GM23248 (cell line): ENCODE measurements around the gene TJP3. TPM values are rescaled to one million over a fixed set of nuclear protein-coding genes. Genes with fewer than 3 reads are reported as not detected.

Source experiments
- DNase-seq: peaks from one replicate; pipeline ENCODE4 v3.0.0-alpha.2; 2015
- H2AFZ ChIP-seq: fragments of 200-600 bp; sonication (generic); 2 replicates; pipeline ENCODE4 v1.6.1; 2016; ENCODE audit warnings: antibody characterized with exemption
- H3F3A ChIP-seq: fragments of 200-600 bp; sonication (generic); 2 replicates; pipeline ENCODE4 v1.6.1; 2016; ENCODE audit warnings: mild to moderate bottlenecking, antibody characterized with exemption, mixed run types; ENCODE audit not compliant: insufficient read depth
- H3K27ac ChIP-seq: fragments of 200-600 bp; sonication (generic); 2 replicates; pipeline ENCODE4 v1.5.1; 2016; ENCODE audit warnings: mild to moderate bottlenecking
- H3K27me3 ChIP-seq: fragments of 200-600 bp; sonication (generic); replicated peaks from 2 replicates; pipeline ENCODE4 v1.6.1; 2016; ENCODE audit warnings: mild to moderate bottlenecking; ENCODE audit not compliant: insufficient read depth
- H3K36me3 ChIP-seq: fragments of 200-600 bp; sonication (generic); 2 replicates; pipeline ENCODE4 v1.6.1; 2016; ENCODE audit warnings: low read depth, mild to moderate bottlenecking
- H3K4me1 ChIP-seq: fragments of 200-600 bp; sonication (generic); 2 replicates; pipeline ENCODE4 v1.6.1; 2016; ENCODE audit warnings: mild to moderate bottlenecking; ENCODE audit not compliant: insufficient read depth
- H3K4me2 ChIP-seq: fragments of 200-600 bp; sonication (generic); one replicate; pipeline ENCODE4 v1.6.1; 2016; ENCODE audit warnings: mild to moderate bottlenecking; ENCODE audit not compliant: unreplicated experiment
- H3K4me3 ChIP-seq: fragments of 200-600 bp; sonication (generic); 2 replicates; pipeline ENCODE4 v1.5.1; 2016; ENCODE audit warnings: mild to moderate bottlenecking
- H3K79me2 ChIP-seq: fragments of 200-600 bp; sonication (generic); 2 replicates; pipeline ENCODE4 v1.6.1; 2016; ENCODE audit warnings: mild to moderate bottlenecking; ENCODE audit not compliant: insufficient read depth
- H3K9ac ChIP-seq: fragments of 200-600 bp; sonication (generic); 2 replicates; pipeline ENCODE4 v1.6.1; 2016; ENCODE audit warnings: mild to moderate bottlenecking
- H3K9me2 ChIP-seq: fragments of 200-600 bp; sonication (generic); 2 replicates; pipeline ENCODE4 v1.6.1; 2016; ENCODE audit warnings: mixed run types, mild to moderate bottlenecking, moderate library complexity; ENCODE audit not compliant: insufficient read depth
- H3K9me3 ChIP-seq: fragments of 200-600 bp; sonication (generic); one replicate; pipeline ENCODE4 v1.6.1; 2017; ENCODE audit warnings: low read depth
- H4K20me1 ChIP-seq: fragments of 200-600 bp; sonication (generic); 2 replicates; pipeline ENCODE4 v1.6.0; 2016; ENCODE audit not compliant: insufficient read depth
- EZH2 ChIP-seq: fragments of 200-600 bp; sonication (generic); IDR thresholded peaks from 2 replicates; pipeline ENCODE4 v1.6.1; 2018; ENCODE audit warnings: antibody characterized with exemption, mild to moderate bottlenecking; ENCODE audit not compliant: insufficient read depth, poor library complexity, severe bottlenecking
- EZH2phosphoT487 ChIP-seq: fragments of 200-600 bp; sonication (generic); IDR thresholded peaks from 2 replicates; pipeline ENCODE4 v1.6.1; 2018; ENCODE audit warnings: antibody characterized with exemption, moderate library complexity, mild to moderate bottlenecking, low read depth; ENCODE audit not compliant: insufficient read depth
- WGBS, 2 experiments: methylation state at CpG; one replicate each; pipeline ENCODE4 v1.1.6; 2015 to 2017; ENCODE audit warnings: low lambda C conversion rate in 2 of 2, low coverage in 1 of 2; ENCODE audit errors: missing lambda C conversion rate in 2 of 2; 5-methylcytosine and 5-hydroxymethylcytosine counted together
- in situ Hi-C: fragments of 300-500 bp; cut with MboI; formaldehyde crosslinking; loops from 2 replicates; pipeline ENCODE4 v1.15.0; 2020
- polyA plus RNA-seq: library from polyadenylated mRNA; unstranded; fragments of >200 nt; fragmentation: Nextera tagmentation; extraction: Ambion mirVana; gene quantifications from 2 replicates; pipeline ENCODE4 v1.2.1, GENCODE V29; 2016
- total RNA-seq: library from RNA; depleted of rRNA; stranded (reverse); fragments of >200 nt; shearing (Covaris generic); gene quantifications from 2 replicates; pipeline ENCODE4 v1.2.3, GENCODE V29; 2014

Gene TJP3
- total and polyA plus RNA-seq, 2 experiments from 2014 or later, result not detected

DNA sequence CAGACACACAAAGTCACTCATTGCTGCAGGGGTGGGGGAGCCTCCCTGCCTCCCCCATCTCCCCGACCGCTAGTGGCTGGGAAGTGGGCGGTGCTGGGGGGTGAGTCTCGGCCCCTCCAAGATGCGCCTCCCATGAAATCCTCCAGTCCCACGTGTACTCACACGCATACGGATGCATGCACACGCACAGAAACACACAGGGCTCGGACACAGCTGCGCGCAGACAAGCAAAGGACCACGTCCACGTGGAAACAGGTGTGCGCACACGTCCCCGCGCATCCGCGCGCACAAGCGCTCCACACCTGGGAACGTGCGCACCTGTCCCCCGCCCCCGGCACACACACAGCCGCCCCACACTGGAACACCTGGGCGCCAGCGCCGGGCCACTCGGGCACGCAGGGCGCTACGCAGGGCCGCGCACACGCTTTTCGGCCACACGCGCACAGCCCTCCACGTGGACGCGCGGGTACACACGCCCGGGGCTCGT, 77.3 kb downstream of the TJP3 start:
- Histone ChIP-seq H3F3A (no peaks in the 10 kb centered on the region), H3K27ac (no peak overlapping the region), H2AFZ (no peak overlapping the region), H3K79me2 (no peaks in the 10 kb centered on the region), H3K4me3 (no peak overlapping the region), H3K4me1 (no peaks in the 10 kb centered on the region), H3K27me3 (peaks cover 13% of the 10 kb centered on the region), H4K20me1 (no peaks in the 10 kb centered on the region), H3K4me2 (no peak overlapping the region), H3K9ac (no peak overlapping the region), H3K36me3 (no peaks in the 10 kb centered on the region), H3K9me3 (no peaks in the 10 kb centered on the region), H3K9me2 (no peaks in the 10 kb centered on the region)
- DNase-seq, result no peak
- TF ChIP-seq EZH2phosphoT487, result no peak
- TF ChIP-seq EZH2, result no peak
- in situ Hi-C loops, result no loop called here
- 4 to 6% methylated on average over 34 to 36 of the region's 47 CpGs for WGBS, 2 experiments

DNA sequence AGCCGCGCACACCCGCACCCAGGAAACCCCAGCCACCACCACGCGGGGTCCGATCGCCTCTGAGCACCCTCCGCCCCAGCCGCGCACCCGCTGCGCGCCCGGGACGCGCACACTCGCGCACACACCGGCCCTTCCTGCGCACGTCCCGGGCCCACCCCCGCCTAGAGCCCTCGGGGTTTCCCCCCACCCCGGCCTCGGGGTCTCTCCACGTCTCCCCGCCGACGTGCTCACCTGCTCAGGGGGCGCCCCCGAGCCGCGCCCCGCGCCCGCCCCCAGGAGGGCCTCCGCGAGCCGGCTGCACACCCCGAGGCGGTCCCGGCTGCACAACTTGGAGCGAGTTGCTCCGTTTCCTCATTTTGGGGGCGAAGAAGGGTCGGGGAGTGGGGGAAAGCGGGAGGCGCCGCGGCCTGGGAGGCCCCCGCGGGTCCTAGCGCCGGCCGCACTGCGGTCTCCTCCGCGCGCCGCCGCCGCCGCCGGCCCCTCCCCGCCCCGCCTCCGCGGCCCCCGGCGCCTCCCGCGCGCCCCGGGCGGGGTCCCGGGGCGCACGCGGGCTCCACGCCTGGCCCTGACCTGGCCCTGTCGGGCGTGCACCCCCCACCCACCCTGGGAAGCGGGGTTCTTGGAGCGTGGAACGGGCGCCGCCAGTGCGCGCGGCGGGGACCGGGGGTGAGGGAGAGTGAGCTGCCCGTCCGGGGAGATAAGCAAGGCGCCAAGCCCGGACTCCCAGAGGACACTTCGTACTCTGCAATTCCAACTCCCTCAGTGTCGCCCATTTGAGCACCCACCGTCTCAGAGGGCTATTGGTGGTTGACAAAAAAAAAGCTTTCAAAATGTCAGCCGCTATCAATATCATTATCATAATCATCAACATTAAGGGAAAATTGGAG, 78.0 kb downstream of the TJP3 start, which contains the start of gene MATK:
MATK (minus strand) TSS at position 444 of the 887 bp plus-strand sequence. CDS start 1,246 bp downstream, outside the sequence.
- H3K36me3 ChIP-seq, result no peaks in the 10 kb centered on the region
- no peak for DNase-seq
- TF ChIP-seq EZH2 (no peak), EZH2phosphoT487 (no peak)
- H3K4me1 ChIP-seq, result no peaks in the 10 kb centered on the region
- H2AFZ ChIP-seq, result no peak within 1 kb of the TSS
- H3K9me2 ChIP-seq, result no peaks in the 10 kb centered on the region
- H3K4me2 ChIP-seq, result no peak within 1 kb of the TSS
- in situ Hi-C loops, result no loop called here
- no peaks in the 10 kb centered on the region for H4K20me1 ChIP-seq
- WGBS, 2 experiments, result 8 to 16% methylated on average over 12 to 58 of the region's 101 CpGs
- no peaks in the 10 kb centered on the region for H3F3A ChIP-seq
- H3K27me3 ChIP-seq, result peaks cover 18% of the 10 kb centered on the region
- H3K4me3 ChIP-seq, result no peak within 1 kb of the TSS
- no peaks in the 10 kb centered on the region for H3K79me2 ChIP-seq
- H3K27ac ChIP-seq, result no peak within 1 kb of the TSS
- no peak within 1 kb of the TSS for H3K9ac ChIP-seq
- H3K9me3 ChIP-seq, result no peaks in the 10 kb centered on the region

DNA sequence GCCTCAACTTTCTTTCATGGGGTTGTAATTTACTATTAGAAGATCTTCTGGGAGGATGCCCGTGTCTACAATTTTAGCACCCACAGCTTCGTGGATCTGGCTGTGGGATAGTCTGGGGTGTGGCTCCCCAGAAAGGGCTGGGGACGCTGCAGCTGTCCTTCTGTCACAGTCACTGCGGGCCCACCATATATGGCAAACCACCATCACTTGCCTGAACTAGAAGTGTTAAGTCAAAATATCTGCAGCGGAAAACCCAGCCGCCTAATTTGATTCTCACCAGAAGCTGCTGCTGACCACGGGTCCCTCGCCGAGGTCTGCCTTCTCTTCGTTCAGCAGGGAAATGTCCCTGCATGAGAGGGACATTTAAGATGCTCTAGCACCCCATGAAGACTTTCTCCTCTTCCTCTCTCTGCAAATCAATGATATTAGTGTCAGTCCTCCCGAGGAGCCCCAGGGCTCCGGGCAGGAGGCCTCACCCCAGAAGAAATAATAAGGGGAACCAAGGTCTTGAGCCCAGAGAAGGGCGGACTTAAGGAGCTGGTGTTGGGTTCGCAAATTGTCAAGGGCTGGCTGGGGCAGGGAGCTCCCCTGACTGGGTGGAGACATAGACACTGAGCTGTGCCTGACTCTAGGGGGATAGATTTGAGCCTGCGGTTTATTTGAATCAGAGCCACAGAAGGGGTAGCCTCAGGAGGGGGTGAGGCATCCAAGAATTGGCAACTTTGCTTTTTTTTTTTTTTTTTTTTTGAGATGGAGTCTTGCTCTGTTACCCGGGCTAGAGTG, 81.0 kb downstream of the TJP3 start:
- H3K9me3 ChIP-seq, result no peaks in the 10 kb centered on the region
- H3K36me3 ChIP-seq, result no peaks in the 10 kb centered on the region
- H3K27ac ChIP-seq, result no peak overlapping the region
- DNase-seq, result no peak
- H3K4me3 ChIP-seq, result no peak overlapping the region
- WGBS, 2 experiments, result 41 to 48% methylated on average over 15 to 16 of the region's 16 CpGs
- no peaks in the 10 kb centered on the region for H3F3A ChIP-seq
- H3K9me2 ChIP-seq, result no peaks in the 10 kb centered on the region
- H4K20me1 ChIP-seq, result no peaks in the 10 kb centered on the region
- TF ChIP-seq EZH2 (no peak), EZH2phosphoT487 (no peak)
- H3K9ac ChIP-seq, result no peak overlapping the region
- no peaks in the 10 kb centered on the region for H3K4me1 ChIP-seq
- peaks cover 18% of the 10 kb centered on the region for H3K27me3 ChIP-seq
- H2AFZ ChIP-seq, result no peak overlapping the region
- H3K4me2 ChIP-seq, result no peak overlapping the region
- H3K79me2 ChIP-seq, result no peaks in the 10 kb centered on the region
- in situ Hi-C loops, result no loop called here

DNA sequence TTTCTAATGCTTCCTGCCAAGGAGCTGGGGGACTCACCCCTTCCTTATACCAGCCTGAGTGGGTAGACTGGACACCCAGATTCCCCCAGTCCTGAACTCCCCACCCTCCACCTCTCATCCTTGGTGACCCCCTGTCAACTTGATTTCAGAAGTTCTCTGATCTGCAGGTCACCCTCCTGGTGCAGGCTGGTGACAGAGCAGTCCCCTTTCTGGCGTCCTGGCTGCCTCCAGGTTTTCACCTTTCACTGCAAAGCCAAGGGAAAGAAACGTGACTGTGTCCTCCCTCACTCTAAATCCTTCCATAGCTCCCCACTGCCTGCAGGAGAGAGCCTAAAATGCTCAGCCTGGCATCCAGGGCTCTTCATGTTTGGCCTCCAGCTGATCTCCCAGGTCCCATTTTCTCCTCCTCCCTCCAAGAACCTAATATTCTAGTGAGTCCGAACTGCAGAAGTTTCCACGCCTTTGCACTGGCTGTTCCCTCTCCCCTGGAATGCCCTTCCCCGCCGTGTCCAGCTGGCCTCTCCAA, 82.1 kb downstream of the TJP3 start:
- H3K4me3 ChIP-seq, result no peak overlapping the region
- no peak overlapping the region for H2AFZ ChIP-seq
- in situ Hi-C loops, result no loop called here
- no peak overlapping the region for H3K9ac ChIP-seq
- no peaks in the 10 kb centered on the region for H3K36me3 ChIP-seq
- H3K27ac ChIP-seq, result no peak overlapping the region
- H3K9me3 ChIP-seq, result no peaks in the 10 kb centered on the region
- no peaks in the 10 kb centered on the region for H3K4me1 ChIP-seq
- peaks cover 10% of the 10 kb centered on the region for H3K27me3 ChIP-seq
- no peaks in the 10 kb centered on the region for H3K79me2 ChIP-seq
- H3K9me2 ChIP-seq, result no peaks in the 10 kb centered on the region
- WGBS, 2 experiments, result 45 to 51% methylated on average over 6 of the region's 6 CpGs
- DNase-seq, result no peak
- H4K20me1 ChIP-seq, result no peaks in the 10 kb centered on the region
- no peaks in the 10 kb centered on the region for H3F3A ChIP-seq
- TF ChIP-seq EZH2phosphoT487 (no peak), EZH2 (no peak)
- no peak overlapping the region for H3K4me2 ChIP-seq
